H1 (cell line): ENCODE results near the gene MLANA. TPM values are rescaled to one million over a fixed set of nuclear protein-coding genes. Genes with fewer than 3 reads are reported as not detected.

Source experiments
- GABPA ChIP-seq: IDR thresholded peaks from 2 replicates; pipeline ENCODE4 v1.6.1; 2011; ENCODE audit warnings: mild to moderate bottlenecking, low read length, moderate library complexity, borderline replicate concordance; ENCODE audit not compliant: insufficient read depth
- RXRA ChIP-seq: IDR thresholded peaks from 2 replicates; pipeline ENCODE4 v1.6.1; 2011; ENCODE audit warnings: low read depth, mild to moderate bottlenecking, low read length, moderate library complexity; ENCODE audit not compliant: insufficient read depth
- ZNF274 ChIP-seq: IDR thresholded peaks from 2 replicates; pipeline ENCODE4 v1.7.0; 2012; ENCODE audit warnings: low read length, borderline replicate concordance; ENCODE audit errors: extremely low read depth
- polyA plus RNA-seq, 7 experiments: library from polyadenylated mRNA; depleted of rRNA in 3 of 7; stranded (reverse) in 5 of 7; unstranded in 2 of 7; fragments of >200 nt in 5 of 7; fragments of 200-250 nt in 2 of 7; gene quantifications; 1 replicate in 5 of 7; 2 replicates in 1 of 7; 4 replicates in 1 of 7; pipeline versions ENCODE4 v1.2.1 to v1.2.3, GENCODE V29; 2011 to 2013; ENCODE audit warnings: missing spikeins in 2 of 7, mixed read lengths in 2 of 7
- total RNA-seq: library from RNA; stranded (reverse); fragmentation: NEBNext Ultra II Directional; extraction: Animal tissue kit (Norgen Biotek cat#: 25700); gene quantifications from 2 replicates; pipeline ENCODE4 v1.2.1, GENCODE V29; 2021

Gene MLANA
- total and polyA plus RNA-seq, 2 of the 8 experiments (the other 6 are each of a cell fraction or from before 2014, with no cell fraction given): not detected

- TF ChIP-seq RXRA: no peak
- no peak for TF ChIP-seq ZNF274
- no peak for TF ChIP-seq GABPA
Observed at GRCh38 chr9:5897851-5898250, 7.2 kb downstream of the MLANA start (continued).
